Gastroesophageal sphincter (tissue), 4 donors: ENCODE data around the gene DNAJC4. TPM values are rescaled to one million over a fixed set of nuclear protein-coding genes. Genes with fewer than 3 reads are reported as not detected.

Experiments used
- ATAC-seq: fragments of 150-250 bp; one replicate; pipeline ENCODE4 v1.9.1; 2016; ENCODE audit warnings: mild to moderate bottlenecking, moderate library complexity
- H3K27ac ChIP-seq, 4 donors: fragments of 200-600 bp; sonication (generic) in 3 of 4; 1 replicate in 3 of 4; 2 replicates in 1 of 4; pipeline ENCODE4 v1.5.1; 2016 to 2019
- H3K27me3 ChIP-seq: fragments of 200-600 bp; sonication (generic); one replicate; pipeline ENCODE4 v1.5.1; 2019
- H3K36me3 ChIP-seq, 2 donors: fragments of 200-600 bp; sonication (generic); one replicate each; pipeline ENCODE4 v1.5.1; 2019; ENCODE audit warnings: control low read depth in 1 of 2
- H3K4me1 ChIP-seq, 3 donors: fragments of 200-600 bp; sonication (generic); 1 replicate in 2 of 3; 2 replicates in 1 of 3; pipeline ENCODE4 v1.5.1; 2016 to 2019; ENCODE audit warnings: control low read depth in 2 of 3
- H3K4me3 ChIP-seq, 2 donors: fragments of 200-600 bp; sonication (generic); one replicate each; pipeline ENCODE4 v1.5.1; 2019; ENCODE audit warnings: mild to moderate bottlenecking in 1 of 2, moderate library complexity in 1 of 2
- H3K9me3 ChIP-seq, 3 donors: fragments of 200-600 bp; sonication (generic); one replicate each; pipeline ENCODE4 v1.5.1; 2017 to 2019; ENCODE audit warnings: control low read depth in 2 of 3
- EP300 ChIP-seq: sonication (generic); formaldehyde crosslinking; IDR thresholded peaks from one replicate; pipeline ENCODE4 v1.6.1; 2017; ENCODE audit warnings: antibody characterized with exemption, mild to moderate bottlenecking
- POLR2A ChIP-seq, 2 donors: fragments of 450-650 bp; IDR thresholded peaks; one replicate each; pipeline ENCODE4 v1.6.1; 2017; ENCODE audit warnings: antibody characterized with exemption in 2 of 2, mild to moderate bottlenecking in 2 of 2, moderate library complexity in 1 of 2
- POLR2AphosphoS5 ChIP-seq: sonication (generic); formaldehyde crosslinking; IDR thresholded peaks from one replicate; pipeline ENCODE4 v1.6.1; 2017; ENCODE audit warnings: antibody characterized with exemption
- WGBS, 2 donors: methylation state at CpG; one replicate each; pipeline ENCODE4 v1.1.5; 2018; ENCODE audit warnings: low coverage in 1 of 2; 5-methylcytosine and 5-hydroxymethylcytosine counted together
- total RNA-seq, 4 donors: library from RNA; depleted of rRNA; stranded (reverse); fragments of >200 nt; gene quantifications; one replicate each; pipeline ENCODE4 v1.1.0, GENCODE V29; 2016
- TF ChIP-seq, protein P1 (sequence below), 4 experiments: fragments of 200-600 bp in 2 of 4; fragments of 450-650 bp in 2 of 4; sonication (generic) in 1 of 4; IDR thresholded peaks; one replicate each; pipeline ENCODE4 v1.5.1; 2017 to 2019; ENCODE audit warnings: antibody characterized with exemption in 4 of 4, mild to moderate bottlenecking in 2 of 4, moderate library complexity in 2 of 4

DNAJC4 gene
- total RNA-seq, 4 donors from 2014 or later = 7.1 to 33.5 (median 28.9) TPM

DNA sequence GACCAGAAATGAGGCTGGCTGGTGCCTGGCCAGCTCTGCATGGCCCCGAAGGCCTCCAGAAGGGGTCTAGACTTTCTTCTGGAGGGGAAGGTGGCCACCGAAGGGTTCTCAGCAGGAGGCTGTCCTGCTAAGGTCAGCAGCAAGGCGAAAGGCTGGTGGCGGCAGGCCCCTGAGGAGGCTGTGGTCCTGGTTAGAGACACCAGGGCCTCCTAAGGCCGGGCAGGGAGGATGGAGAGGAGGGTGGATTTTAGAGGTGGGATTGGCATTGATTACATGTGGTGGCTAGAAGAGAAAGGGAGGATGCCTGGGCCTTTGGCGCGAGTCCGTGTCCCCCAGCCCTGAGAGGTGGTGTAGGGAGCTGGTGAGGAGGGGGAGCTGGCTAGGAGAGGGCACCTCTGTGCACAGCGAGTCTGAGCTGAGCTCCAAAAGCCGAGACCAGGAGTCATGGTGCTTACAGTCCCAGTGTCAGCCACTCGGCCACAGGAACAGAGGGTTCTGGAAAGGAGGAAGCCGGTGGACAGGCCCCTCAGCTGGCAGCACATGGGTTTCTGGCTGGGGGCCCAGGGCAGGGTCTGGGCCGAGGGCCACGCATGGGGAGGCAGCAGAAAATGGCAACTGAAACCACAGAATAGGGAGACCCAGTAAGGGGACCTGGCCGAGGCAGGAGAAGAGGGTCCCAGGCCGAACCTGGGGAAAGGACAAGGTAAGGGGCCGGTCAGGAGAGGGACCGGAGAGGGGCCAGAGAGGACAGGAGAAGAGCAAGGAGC, 21.4 kb upstream of the DNAJC4 start:
- Histone ChIP-seq H3K9me3 (no peaks in the 10 kb centered on the region), H3K4me3 (no peak overlapping the region), H3K27me3 (no peaks in the 10 kb centered on the region), H3K27ac (peak overlapping the region in 2 of 4 donors; percentile 76 to 77), H3K36me3 (peaks cover 0 to 52% of the 10 kb centered on the region in 2 donors), H3K4me1 (peaks cover 0 to 44% (median 3%) of the 10 kb centered on the region in 3 donors)
- TF ChIP-seq POLR2A (IDR thresholded peaks at IDR 0.05) (no peak), POLR2AphosphoS5 (no peak), EP300 (no peak)
- TF ChIP-seq, protein P1, sequence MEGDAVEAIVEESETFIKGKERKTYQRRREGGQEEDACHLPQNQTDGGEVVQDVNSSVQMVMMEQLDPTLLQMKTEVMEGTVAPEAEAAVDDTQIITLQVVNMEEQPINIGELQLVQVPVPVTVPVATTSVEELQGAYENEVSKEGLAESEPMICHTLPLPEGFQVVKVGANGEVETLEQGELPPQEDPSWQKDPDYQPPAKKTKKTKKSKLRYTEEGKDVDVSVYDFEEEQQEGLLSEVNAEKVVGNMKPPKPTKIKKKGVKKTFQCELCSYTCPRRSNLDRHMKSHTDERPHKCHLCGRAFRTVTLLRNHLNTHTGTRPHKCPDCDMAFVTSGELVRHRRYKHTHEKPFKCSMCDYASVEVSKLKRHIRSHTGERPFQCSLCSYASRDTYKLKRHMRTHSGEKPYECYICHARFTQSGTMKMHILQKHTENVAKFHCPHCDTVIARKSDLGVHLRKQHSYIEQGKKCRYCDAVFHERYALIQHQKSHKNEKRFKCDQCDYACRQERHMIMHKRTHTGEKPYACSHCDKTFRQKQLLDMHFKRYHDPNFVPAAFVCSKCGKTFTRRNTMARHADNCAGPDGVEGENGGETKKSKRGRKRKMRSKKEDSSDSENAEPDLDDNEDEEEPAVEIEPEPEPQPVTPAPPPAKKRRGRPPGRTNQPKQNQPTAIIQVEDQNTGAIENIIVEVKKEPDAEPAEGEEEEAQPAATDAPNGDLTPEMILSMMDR (IDR thresholded peaks at IDR 0.05) = no peak
- 69 to 73% methylated on average over 3 to 12 of the region's 18 CpGs for WGBS, 2 donors
- ATAC-seq = no peak

DNA sequence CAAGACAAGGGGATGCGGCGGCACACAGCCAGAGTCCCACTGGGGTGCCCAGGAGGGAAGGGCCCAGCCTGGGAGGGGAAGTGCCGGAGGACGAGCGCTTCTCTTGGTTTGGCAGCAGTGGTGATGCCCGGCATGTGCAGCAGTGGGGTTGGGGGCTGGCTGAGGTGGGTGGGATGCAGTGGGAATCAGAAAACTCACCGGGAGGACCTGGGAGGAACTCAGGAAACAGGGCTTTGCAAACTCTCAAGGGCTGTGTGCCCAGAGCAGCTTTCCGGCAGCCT, 20.8 kb upstream of the DNAJC4 start:
- WGBS, 2 donors = 67 to 83% methylated on average over 6 to 7 of the region's 8 CpGs
- peaks cover 0 to 47% of the 10 kb centered on the region in 2 donors for H3K36me3 ChIP-seq

DNA sequence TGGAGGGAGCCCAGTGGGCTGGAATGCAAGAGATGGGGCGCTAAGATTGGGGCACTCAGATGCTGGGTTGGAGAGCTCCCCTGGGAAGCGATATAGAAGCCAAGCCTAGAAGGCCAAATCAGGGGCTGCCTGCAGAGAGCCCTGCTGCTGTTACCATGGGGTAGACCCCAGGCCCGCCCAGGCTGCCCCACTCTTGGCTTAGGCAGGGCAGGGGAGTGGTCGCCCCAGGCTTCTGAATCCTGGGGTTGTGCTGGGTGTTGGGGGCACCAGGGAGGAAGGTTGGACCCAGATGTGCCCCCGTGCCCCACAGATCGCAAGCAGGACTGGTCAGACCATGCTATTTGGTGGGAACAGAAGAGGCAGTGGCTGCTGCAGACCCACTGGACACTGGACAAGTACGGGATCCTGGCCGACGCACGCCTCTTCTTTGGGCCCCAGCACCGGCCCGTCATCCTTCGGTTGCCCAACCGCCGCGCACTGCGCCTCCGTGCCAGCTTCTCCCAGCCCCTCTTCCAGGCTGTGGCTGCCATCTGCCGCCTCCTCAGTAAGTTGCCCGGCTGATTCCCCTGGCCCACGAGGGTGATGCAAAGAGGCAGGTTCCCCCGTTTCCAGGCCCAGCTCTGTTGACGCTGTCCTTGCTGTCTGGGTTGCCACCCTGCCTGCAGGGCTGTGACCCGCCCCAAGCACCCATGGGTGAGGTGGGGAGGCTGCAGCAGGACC, 19.9 kb upstream of the DNAJC4 start:
- Histone ChIP-seq H3K4me3 (no peak overlapping the region), H3K36me3 (peaks cover 0 to 37% of the 10 kb centered on the region in 2 donors), H3K27ac (no peak overlapping the region), H3K9me3 (no peaks in the 10 kb centered on the region), H3K4me1 (peaks cover 0 to 30% (median 0%) of the 10 kb centered on the region in 3 donors), H3K27me3 (no peaks in the 10 kb centered on the region)
- WGBS, 2 donors = 60% methylated on average over 2 of the region's 24 CpGs; no CpG with 5 or more reads in 1 of the 2 donors
- ATAC-seq = no peak
- TF ChIP-seq POLR2AphosphoS5 = no peak
- TF ChIP-seq EP300 = no peak
- TF ChIP-seq, protein P1 (IDR thresholded peaks at IDR 0.05) = no peak
- TF ChIP-seq POLR2A (IDR thresholded peaks at IDR 0.05) = no peak

More for the DNA sequence above, 20.8 kb upstream of the DNAJC4 start:
- no peak for ATAC-seq
- Histone ChIP-seq H3K4me3 (no peak overlapping the region), H3K27me3 (no peaks in the 10 kb centered on the region), H3K9me3 (no peaks in the 10 kb centered on the region), H3K27ac (no peak overlapping the region), H3K4me1 (peaks cover 0 to 39% (median 3%) of the 10 kb centered on the region in 3 donors)
- TF ChIP-seq, protein P1 (IDR thresholded peaks at IDR 0.05) = no peak
- TF ChIP-seq POLR2A (IDR thresholded peaks at IDR 0.05) (no peak), EP300 (no peak), POLR2AphosphoS5 (no peak)

DNA sequence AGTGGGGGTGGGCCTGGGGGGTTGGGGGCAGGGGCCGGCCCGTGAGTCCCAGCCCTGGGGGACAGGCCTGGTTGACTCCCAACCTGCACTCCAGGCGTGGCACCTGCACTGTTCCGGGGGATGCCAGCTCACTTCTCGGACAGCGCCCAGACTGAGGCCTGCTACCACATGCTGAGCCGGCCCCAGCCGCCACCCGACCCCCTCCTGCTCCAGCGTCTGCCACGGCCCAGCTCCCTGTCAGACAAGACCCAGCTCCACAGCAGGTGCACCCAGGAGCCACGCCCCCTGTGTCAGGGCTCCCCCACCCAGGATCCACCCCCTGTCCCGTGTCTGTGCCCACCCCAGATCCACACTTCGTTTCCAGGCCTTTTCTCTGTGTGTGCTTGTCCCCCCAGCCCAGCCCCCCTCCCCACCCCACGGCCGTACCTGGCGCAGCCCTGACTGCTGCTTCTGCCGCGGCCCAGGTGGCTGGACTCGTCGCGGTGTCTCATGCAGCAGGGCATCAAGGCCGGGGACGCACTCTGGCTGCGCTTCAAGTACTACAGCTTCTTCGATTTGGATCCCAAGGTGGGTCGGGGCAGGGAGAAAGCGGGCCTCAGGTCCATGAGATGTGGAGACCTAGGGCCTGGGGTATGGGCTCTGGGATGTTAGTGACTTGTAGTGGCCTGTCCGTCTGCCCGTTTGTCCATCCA, 19.0 kb upstream of the DNAJC4 start:
- 80 to 81% methylated on average over 1 to 6 of the region's 30 CpGs for WGBS, 2 donors
- peaks cover 0 to 21% (median 0%) of the 10 kb centered on the region in 3 donors for H3K4me1 ChIP-seq
- H3K36me3 ChIP-seq = peaks cover 0 to 29% of the 10 kb centered on the region in 2 donors
- no peaks in the 10 kb centered on the region for H3K9me3 ChIP-seq
- no peak for ATAC-seq
- no peak overlapping the region for H3K27ac ChIP-seq
- H3K27me3 ChIP-seq = no peaks in the 10 kb centered on the region
- TF ChIP-seq EP300 (no peak), POLR2A (IDR thresholded peaks at IDR 0.05) (no peak), POLR2AphosphoS5 (no peak)
- TF ChIP-seq, protein P1 (IDR thresholded peaks at IDR 0.05) = no peak
- no peak overlapping the region for H3K4me3 ChIP-seq
